HG03103 (cell line): ENCODE data around the gene CNR1.

Experiments used
- ATAC-seq: cut with Tn5 transposase; IDR thresholded peaks from one replicate; pipeline ENCODE4 v1.9.1; 2021; ENCODE audit warnings: low read depth; ENCODE audit not compliant: unreplicated experiment

The CNR1 gene

DNA sequence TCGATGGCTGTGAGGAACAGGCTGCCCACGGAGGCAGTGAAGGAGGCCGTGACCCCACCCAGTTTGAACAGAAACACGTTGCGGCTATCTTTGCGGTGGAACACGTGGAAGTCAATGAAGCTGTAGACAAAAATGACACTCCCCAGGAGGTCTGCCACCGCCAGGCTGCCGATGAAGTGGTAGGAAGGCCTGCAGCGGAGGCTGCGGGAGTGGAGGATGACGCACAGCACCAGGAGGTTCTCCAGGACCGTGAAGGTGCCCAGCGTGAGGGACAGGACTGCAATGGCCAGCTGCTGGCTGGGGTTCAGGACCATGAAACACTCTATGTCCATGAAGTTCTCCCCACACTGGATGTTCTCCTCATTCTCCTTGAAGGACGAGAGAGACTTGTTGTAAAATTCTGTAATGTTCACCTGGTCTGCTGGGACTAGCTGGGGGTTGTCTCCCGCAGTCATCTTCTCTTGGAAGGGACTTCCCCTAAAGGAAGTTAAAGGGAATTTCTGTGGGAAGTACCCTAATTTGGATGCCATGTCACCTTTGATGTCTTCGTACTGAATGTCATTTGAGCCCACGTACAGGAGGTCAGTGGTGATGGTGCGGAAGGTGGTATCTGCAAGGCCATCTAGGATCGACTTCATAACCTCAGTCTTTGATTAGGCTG lies 21.4 kb downstream of the CNR1 start:
- no peak for ATAC-seq

DNA sequence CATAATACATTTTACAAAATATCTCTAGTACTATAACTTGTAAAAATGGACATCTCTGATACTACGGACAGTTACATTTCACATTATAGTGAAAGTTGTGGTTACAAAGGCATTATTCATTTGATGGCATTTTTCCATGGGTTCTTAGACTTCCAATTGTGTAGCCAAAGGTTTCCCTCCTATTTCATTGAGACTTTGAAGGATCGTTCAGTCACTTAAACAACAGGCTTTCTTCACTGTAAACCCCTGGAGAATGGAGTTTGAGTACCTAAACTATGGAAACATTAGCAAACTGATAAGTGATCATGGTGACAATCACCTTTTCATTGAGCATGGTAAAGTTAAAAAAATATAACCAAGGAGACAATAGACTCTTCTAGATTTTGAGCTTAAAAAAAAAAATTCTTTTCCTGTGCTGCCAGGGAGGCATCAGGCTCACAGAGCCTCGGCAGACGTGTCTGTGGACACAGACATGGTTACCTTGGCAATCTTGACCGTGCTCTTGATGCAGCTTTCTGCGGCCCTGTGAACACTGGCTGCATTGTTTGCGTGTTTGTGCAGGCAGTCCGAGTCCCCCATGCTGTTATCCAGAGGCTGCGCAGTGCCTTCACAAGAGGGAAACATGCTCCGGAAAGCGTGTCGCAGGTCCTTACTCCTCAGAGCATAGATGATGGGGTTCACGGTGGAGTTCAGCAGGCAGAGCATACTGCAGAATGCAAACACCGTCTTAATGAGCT lies 22.6 kb downstream of the CNR1 start:
- ATAC-seq = no peak

DNA sequence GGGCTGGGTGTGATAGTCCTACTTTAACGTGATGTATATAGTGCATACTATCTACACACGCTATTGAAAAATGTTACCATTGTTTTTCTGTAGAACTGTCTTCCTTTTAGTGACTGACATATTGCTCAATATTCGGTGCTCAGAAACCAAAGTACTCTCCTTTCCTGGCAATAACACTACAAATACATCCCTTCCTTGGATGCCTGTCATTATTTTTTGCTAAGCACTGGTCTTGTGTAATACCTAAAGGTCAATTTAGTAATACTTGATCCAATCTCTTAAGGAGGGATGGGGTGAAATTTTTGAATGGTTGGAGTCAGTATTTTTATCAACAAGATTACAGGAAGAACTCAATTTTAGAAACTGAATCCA lies 23.9 kb downstream of the CNR1 start:
- no peak for ATAC-seq

DNA sequence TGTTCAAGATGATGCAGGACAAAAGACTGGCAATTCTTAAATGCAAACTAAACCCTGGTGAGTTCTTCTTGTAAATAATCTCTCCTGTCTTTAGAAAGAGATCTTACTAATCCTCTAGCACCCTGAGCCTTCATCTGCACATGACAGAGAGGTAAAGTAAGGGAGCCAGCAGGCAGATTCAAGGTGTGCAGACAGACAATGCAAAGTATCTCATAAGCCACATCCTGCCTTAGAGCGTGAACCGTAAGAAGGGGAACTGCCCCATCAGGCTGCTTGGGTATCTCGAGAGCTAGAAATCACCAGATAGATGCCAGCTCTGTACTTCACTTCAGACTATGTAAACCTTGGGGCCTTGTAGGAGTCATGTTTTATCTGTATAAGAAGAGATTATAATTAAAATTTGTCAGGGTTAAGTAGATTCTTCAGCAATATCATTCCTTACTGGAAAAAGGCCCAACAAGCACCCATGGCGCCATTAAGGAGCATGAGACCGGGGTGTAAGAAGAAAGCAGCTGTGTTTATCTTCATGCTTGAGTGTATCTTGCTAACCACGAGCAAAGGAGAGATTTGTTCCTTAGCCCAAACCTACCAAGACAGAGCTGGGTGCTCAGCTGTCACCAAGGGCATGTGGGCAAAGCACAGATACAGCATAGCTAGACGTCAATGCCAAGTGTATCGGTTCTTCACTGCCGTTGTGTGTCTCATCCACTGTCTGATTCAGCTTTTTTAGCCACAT lies 24.4 kb downstream of the CNR1 start:
- ATAC-seq = peak; percentile 95

GRCh38 chr6:88137915-88138314 lies 28.2 kb downstream of the CNR1 start:
- ATAC-seq = no peak

DNA sequence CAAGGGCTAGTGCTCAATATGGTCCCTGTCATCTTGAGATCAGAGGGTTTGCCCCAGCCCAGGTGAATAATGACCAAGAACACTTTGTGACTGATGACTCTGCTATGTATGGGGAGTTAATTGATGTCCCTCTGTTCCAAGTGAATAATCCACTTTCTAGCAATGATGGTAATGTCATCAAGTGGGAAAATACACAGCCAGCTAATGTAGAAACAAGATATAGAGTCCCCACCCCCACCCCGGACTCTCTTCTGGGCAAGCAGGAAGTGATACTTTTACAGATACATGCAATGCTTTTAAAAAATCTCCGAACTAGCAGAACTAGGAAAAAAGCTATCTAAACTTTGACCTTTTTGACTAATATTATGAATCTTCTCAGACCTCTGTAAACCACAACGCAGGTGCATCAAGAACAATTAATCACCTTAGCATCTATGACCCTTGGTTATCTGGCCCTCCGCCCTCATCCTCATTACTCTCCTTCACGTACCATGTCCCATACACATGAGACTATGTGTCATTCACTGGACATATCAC lies 30.5 kb downstream of the CNR1 start:
- ATAC-seq = peak; percentile 67

- no peak for ATAC-seq
These were observed 31.6 kb downstream of the CNR1 start for GRCh38 chr6:88134575-88134974.

- no peak for ATAC-seq
These were observed 32.4 kb downstream of the CNR1 start for GRCh38 chr6:88133718-88134117.

GRCh38 chr6:88124925-88125557 lies 41.1 kb downstream of the CNR1 start:
- ATAC-seq = no peak

- no peak for ATAC-seq
These were observed 45.5 kb downstream of the CNR1 start for GRCh38 chr6:88120635-88121034.

DNA sequence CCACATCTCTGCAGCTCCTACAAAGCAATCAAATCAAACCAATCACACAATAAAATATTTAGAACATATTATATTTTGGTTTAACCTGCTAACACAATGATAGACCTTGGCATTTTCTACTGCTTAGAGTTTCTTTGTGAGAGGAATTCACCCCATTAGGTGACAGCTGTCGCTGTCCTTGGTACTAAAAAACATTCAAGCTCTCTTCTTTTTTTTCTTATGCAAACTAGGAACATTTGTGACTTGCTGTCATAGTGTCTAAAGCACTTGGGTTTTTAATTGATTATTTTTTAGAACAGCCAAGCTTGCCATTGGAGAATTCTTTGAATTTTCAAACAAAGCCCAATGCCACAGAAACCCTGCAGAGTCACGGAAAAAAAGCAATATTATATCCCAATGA lies 46.4 kb downstream of the CNR1 start:
- no peak for ATAC-seq

- no peak for ATAC-seq
These were observed 49.9 kb downstream of the CNR1 start for GRCh38 chr6:88116276-88116675.

- ATAC-seq = no peak
These were observed 50.8 kb downstream of the CNR1 start for GRCh38 chr6:88115307-88115706.

- no peak for ATAC-seq
These were observed 51.3 kb downstream of the CNR1 start for GRCh38 chr6:88114838-88115237.

DNA sequence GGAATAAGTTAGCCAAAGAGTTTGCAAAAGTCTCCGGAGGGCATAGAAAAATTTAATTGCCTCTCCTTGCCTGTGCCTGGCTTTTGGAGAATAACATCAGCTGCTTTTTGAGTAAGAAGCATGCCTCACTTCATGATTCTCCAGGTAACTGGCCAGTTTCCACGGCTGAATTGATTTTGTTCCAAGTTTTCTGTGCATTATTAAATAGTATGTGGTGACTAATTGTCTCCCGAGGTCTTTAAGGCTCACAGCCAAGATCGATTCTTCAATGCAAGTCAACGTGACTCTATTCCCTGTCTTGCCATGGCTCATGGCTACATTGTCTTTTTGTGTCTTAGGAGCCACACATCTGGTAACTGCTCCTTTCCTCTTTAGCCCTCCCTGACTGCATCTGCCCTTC lies 54.2 kb downstream of the CNR1 start:
- no peak for ATAC-seq

DNA sequence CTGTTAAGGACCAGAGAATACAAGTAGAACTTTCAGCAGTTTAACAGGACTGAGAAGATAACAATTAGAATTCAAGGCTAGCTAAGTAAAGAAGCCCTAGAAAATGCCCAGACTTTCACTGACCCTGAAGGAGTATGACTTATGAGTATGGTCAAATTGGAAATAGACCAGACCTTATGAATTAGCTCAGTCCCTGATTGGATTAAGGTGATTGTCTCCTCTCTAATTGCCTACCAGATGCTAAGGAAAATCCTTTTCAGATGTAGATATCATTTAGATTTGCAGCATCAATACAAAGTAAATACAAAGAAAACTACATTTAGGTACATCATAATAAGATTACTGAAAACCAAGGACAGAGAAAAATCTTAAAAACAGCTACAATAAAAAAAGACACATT lies 58.9 kb downstream of the CNR1 start:
- ATAC-seq = no peak

DNA sequence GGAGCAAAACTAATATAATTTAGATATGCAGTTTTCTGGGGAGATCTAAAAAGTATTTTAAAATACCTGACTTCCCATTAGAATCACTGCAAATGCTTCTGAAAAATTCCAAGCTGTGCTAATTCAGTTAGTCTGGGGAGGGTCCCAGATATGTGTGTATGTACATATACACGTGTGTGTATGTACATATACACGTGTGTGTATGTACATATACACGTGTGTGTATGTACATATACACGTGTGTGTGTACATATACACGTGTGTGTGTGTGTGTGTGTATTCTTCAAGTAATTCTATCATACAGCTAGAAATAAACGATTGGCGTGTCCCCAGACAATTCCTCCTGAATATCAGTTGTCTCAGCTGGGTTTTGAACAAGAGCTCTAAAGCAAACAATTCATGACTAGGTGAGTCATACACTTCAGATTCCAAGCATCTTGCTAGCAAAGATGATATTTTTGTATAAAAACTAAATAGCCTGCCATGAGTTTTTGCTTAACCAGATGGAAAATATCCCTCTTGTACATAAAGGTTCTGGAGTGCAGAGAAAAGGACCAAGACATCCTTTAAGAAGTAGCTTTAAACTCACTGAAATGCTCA lies 60.3 kb downstream of the CNR1 start:
- ATAC-seq = no peak
